ENCODE measurements around the gene NNAT. TPM values are rescaled to one million over a fixed set of nuclear protein-coding genes. Genes with fewer than 3 reads are reported as not detected.

The NNAT gene
- total RNA-seq, 1 donor from 2014 or later: 0.40 TPM

DNA sequence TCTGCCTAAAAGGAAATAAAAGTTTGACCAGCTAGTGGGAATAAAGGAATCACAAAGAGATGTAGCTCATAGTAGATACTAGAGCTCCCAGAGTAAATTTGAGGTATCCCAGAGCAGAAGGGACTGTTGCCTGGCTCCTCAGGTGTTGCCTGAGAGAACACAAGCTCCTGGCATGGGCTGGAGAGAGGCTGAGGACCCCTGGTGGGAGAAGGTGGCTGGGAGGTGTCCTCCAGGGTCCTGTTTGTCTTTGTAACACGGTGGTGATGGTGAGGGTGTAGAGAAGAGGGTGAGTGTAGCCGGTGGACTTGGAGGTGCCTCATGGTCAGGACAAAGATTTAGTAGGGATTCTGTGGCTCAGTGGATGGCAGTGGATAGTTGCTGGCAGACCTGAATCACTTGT is 28.1 kb upstream of the NNAT start:
- CTCF ChIA-PET: no interaction called here

DNA sequence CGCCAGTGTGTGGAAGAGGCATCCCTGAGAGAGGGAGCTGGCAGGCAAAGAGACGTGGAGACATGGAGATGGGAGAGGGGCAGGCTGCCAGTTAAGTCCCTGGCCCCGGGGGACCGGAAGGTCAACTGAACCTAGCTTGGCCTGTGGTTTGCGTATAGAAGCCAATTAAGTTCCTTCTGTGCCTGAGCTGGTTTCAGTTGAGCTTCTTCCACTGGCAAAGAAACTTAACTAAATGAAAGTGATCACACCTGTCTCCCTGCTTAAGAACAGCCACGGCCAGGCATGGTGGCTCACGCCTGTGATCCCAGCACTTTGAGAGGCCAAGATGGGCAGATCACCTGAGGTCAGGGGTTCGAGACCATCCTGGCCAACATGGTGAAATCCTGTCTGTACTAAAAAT is 26.7 kb upstream of the NNAT start:
- POLR2A ChIA-PET: no interaction called here
- Mint-ChIP-seq H3K4me1 (peaks cover 9% of the 10 kb centered on the region), H3K9me3 (no peaks in the 10 kb centered on the region), H3K4me3 (no peak overlapping the region), H3K27ac (no peak overlapping the region), H3K27me3 (peaks cover 8% of the 10 kb centered on the region), H3K36me3 (ENCODE audit: low read depth) (peaks cover 35% of the 10 kb centered on the region)
- CTCF ChIA-PET: no interaction called here
- DNase-seq: no peak
- ATAC-seq (ENCODE audit: low read depth): no peak
- intact Hi-C loops (cut with micrococcal nuclease): no loop called here
- TF ChIP-seq, protein P1, sequence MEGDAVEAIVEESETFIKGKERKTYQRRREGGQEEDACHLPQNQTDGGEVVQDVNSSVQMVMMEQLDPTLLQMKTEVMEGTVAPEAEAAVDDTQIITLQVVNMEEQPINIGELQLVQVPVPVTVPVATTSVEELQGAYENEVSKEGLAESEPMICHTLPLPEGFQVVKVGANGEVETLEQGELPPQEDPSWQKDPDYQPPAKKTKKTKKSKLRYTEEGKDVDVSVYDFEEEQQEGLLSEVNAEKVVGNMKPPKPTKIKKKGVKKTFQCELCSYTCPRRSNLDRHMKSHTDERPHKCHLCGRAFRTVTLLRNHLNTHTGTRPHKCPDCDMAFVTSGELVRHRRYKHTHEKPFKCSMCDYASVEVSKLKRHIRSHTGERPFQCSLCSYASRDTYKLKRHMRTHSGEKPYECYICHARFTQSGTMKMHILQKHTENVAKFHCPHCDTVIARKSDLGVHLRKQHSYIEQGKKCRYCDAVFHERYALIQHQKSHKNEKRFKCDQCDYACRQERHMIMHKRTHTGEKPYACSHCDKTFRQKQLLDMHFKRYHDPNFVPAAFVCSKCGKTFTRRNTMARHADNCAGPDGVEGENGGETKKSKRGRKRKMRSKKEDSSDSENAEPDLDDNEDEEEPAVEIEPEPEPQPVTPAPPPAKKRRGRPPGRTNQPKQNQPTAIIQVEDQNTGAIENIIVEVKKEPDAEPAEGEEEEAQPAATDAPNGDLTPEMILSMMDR (IDR thresholded peaks at IDR 0.05): no peak

More for the DNA sequence above, 28.1 kb upstream of the NNAT start:
- H3K4me3 Mint-ChIP-seq: no peak overlapping the region
- H3K4me1 Mint-ChIP-seq: peaks cover 13% of the 10 kb centered on the region
- no peak for ATAC-seq (ENCODE audit: low read depth)
- DNase-seq: no peak
- H3K9me3 Mint-ChIP-seq: no peaks in the 10 kb centered on the region
- H3K27ac Mint-ChIP-seq: no peak overlapping the region
- peaks cover 29% of the 10 kb centered on the region for H3K36me3 Mint-ChIP-seq (ENCODE audit: low read depth)
- TF ChIP-seq, protein P1 (IDR thresholded peaks at IDR 0.05): no peak
- peaks cover 8% of the 10 kb centered on the region for H3K27me3 Mint-ChIP-seq
- intact Hi-C loops (cut with micrococcal nuclease): no loop called here
- POLR2A ChIA-PET: no interaction called here

DNA sequence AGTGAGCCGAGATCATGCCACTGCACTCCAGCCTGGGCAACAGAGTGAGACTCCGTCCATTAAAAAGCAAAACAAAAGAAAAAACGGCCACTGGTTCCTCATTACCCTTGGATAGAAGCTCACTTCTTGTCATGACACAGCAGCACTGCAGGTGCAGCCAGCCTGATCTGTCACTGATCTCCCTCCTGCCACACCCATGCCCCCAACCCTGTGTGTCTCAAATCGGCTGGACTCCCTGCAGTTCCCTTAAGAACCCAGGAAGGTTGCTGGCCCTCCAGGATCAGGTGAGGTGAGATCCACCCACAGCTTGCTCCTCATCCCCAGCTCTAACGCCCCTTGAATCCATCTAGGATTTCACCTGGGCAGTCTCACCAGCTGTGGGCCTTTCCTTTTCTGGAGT is 26.3 kb upstream of the NNAT start:
- DNase-seq (no peak), ATAC-seq (ENCODE audit: low read depth) (no peak)
- Mint-ChIP-seq H3K36me3 (ENCODE audit: low read depth) (peaks cover 35% of the 10 kb centered on the region), H3K9me3 (no peaks in the 10 kb centered on the region), H3K4me1 (peaks cover 9% of the 10 kb centered on the region), H3K27ac (no peak overlapping the region), H3K4me3 (no peak overlapping the region), H3K27me3 (peaks cover 8% of the 10 kb centered on the region)
- ChIA-PET CTCF (no interaction called here), POLR2A (no interaction called here)
- TF ChIP-seq, protein P1 (IDR thresholded peaks at IDR 0.05): no peak
- intact Hi-C loops (cut with micrococcal nuclease): no loop called here

DNA sequence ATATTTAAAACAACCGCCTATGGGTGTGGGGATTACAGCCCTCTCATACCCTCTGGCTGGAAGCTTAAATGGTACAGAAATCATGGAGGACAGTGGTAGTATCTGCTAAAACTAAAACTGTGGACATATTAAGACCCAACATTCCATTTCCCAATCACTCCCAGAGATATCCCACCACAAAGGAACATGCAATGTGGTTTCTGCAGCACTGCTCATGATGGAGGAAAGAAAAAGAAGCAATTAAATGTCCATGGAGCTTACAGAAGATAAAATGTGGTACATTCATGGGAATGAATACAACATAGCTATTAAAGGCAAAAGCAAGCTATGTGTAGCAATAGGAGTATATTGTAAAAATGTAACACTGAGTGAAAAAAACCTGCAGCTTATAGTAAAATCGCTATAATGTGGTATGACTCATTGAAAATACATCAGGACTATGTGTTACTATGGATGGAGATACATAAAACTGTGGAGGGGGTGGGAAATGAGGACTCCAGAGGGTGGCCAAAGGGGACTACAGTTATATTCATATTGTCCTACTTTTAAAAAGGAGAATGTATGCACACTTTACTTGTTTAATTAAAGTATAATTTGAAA is 22.9 kb upstream of the NNAT start:
- Mint-ChIP-seq H3K4me1 (peaks cover 9% of the 10 kb centered on the region), H3K9me3 (no peaks in the 10 kb centered on the region), H3K36me3 (ENCODE audit: low read depth) (peaks cover 31% of the 10 kb centered on the region), H3K27me3 (no peaks in the 10 kb centered on the region), H3K4me3 (no peak overlapping the region), H3K27ac (no peak overlapping the region)
- DNase-seq (no peak), ATAC-seq (ENCODE audit: low read depth) (no peak)
- ChIA-PET POLR2A (no interaction called here), CTCF (no interaction called here)
- intact Hi-C loops (cut with micrococcal nuclease): no loop called here
- TF ChIP-seq, protein P1 (IDR thresholded peaks at IDR 0.05): no peak

DNA sequence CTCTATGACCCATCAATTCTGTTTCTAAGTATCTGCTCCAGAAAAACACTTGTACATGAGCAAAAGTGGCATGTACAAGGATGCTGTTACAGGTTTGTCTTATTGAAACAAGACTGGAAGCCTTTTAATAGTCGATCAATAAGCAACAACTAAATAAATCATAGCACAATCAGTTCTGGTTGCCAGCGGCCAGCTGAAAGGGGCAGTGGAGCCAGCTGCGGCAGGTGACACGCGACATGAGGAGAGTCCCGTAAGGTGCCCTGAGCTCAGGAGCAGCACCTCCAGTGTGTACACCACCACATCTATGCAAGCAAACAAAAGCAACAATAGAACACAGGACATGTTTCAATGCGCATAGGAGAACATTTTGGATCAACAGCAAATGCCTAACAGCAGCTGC is 20.7 kb upstream of the NNAT start:
- CTCF ChIA-PET: no interaction called here
- peaks cover 4% of the 10 kb centered on the region for H3K4me1 Mint-ChIP-seq
- POLR2A ChIA-PET: no interaction called here

More for the DNA sequence above, 20.7 kb upstream of the NNAT start:
- intact Hi-C loops (cut with micrococcal nuclease): no loop called here
- Mint-ChIP-seq H3K36me3 (ENCODE audit: low read depth) (peaks cover 17% of the 10 kb centered on the region), H3K27ac (no peak overlapping the region), H3K4me3 (no peak overlapping the region), H3K9me3 (no peaks in the 10 kb centered on the region), H3K27me3 (no peaks in the 10 kb centered on the region)
- ATAC-seq (ENCODE audit: low read depth) (no peak), DNase-seq (no peak)
- TF ChIP-seq, protein P1 (IDR thresholded peaks at IDR 0.05): no peak

All from activated B cell treated with CpG ODN at 0.5 μM for 24 hours (primary cell).